GM19328 (cell line): ENCODE measurements around the gene TSEN15.
"Not testable (repeated sequence)": the region's sequence is repeated elsewhere in the genome, so short reads cannot be mapped to it uniquely, and the experiment has no call there.

Experiments used
- ATAC-seq: cut with Tn5 transposase; IDR thresholded peaks from one replicate; pipeline ENCODE4 v1.9.1; 2021; ENCODE audit warnings: mild to moderate bottlenecking, moderate library complexity; ENCODE audit not compliant: unreplicated experiment

Gene TSEN15

DNA sequence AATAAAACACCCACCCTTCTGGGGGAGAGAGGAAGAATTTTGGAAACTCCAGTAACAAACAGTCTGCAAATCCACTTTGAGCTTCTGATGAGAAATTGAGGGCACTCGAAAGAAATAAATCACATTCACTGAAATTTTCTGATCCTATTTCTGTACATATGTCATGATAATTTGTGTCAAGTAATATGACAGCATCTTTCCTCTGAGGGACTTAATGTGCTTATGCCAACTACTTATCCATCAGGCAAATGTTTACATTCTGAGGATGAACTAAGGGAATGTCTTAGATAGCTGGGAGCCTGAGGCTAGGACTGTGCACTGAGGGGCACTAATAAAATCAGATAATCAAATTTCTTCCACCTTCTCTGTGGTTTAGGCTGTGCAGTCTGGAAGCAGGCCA, 44.5 kb downstream of the TSEN15 start:
- ATAC-seq = no peak

DNA sequence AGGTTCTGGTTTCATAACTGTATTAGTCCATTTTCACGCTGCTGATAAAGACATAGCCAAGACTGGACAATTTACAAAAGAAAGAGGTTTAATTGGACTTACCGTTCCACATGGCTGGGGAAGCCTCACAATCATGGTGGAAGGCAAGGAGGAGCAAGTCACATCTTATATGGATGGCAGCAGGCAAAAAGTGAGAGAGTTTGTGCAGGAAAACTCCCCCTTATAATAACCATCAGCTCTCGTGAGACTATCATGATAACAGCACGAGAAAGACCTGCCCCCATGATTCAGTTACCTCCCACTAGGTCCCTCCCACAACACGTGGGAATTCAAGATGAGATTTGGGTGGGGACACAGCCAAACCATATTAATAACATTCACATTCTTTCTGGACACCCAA, 45.0 kb downstream of the TSEN15 start:
- not testable (repeated sequence) for ATAC-seq

DNA sequence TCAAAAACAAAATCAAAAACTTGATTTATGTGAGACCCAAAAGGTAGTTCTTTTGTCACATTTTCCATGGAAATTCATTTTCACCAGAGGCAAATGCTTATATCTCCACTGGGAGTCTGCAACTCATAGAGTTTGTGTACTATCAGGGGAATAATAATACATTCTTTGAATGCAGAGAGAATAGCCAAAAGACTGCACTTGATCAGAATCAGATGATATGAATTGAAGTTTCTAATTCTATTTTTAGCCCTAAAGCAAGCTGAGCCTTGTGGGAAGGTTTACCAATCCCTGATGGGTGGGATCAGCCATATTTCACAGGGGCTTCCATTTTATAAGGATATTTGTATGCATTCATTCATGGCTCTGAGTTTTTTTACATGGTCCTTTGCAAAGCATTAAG, 49.6 kb downstream of the TSEN15 start:
- ATAC-seq = no peak

DNA sequence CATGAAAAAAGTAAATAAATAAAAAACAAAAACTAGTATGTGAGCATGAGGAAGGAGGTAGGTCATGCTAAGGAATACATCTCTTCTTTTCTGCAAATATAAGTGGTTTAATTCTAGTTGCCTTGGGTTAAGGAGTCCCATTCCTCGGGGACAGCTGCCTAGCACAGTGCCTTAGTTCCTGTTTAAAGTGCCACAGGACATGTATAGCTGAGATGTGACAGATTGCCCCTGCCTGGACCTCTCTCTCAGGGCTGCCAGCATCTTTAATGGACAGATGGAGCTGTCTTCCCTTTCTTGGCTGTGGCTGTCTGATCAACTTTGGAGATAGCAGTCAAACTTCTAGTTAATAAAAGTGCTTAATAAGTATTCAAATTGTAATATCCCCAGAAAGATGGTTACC, 50.0 kb downstream of the TSEN15 start:
- ATAC-seq = no peak

DNA sequence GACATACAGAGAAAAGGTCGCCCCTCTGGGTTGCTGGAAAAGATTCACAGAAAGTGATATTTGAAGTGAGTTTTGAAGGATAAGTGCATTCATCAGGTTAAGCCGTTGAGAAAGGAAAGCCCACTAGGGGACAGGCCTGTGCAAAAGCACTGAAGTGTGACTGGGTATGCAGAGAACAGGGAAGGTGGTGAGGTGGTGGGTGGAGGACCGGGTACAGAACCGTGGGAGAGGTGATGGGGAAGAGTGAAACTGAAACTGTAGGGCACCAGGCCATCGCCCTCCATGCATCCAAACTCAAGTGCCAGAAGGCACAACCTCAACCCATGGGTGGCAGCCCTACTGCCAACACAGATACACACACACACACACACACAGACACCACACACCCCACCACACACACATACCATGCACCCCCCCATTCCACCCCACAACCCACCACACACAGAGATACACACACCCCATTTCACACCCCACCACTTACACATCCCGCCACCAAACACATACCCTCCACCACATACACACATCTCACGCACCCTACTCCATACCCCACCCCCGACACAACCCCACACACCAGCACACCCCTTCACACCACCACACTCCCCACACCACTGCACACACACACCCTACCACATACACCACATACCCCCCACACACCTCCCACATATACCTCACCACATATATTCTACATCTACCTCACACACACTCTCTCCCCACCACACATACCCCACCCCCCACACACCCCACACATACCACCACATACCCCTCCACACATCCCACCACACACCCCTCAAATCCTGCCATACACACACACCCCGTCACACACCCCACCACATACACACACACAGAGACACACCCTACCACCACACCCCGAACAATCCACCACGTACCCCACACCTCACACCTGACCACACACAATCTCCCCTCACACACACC, 59.0 kb downstream of the TSEN15 start:
- no peak for ATAC-seq

DNA sequence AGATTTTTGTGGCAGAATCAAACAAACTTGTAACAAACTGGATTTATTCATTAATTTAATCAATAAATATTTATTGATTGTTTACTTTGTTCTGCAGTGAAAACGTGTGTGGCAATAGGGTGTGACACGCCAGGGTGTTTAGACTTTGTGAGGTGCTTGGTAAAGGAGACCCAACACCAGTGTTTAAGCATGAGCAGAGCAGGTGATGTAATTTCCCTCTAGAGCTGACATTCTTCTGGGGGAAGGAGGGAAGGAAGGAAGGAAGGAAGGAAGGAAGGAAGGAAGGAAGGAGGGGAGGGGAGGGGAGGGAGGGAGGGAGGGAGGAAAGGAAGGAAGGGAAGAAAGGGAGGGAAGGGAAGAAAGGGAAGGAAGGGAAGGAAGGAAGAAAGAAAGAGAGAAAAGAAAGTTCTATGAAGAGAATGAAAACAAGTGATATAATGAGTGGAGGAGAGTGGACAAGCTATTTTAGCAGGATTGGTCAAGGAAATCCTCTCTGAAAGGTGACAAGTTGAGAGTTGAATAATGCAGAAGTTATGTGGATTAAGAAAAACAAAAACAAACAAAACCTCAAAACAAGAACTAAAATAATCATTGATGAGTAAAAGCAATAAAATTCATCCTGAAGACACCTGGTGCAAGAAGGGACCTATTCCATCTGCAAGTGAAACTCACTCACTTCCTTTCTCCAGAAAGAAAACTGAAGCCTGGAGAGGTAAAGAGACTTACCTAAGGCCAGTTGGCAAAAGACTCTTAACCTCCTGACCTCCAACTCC, 60.8 kb downstream of the TSEN15 start:
- no peak for ATAC-seq

DNA sequence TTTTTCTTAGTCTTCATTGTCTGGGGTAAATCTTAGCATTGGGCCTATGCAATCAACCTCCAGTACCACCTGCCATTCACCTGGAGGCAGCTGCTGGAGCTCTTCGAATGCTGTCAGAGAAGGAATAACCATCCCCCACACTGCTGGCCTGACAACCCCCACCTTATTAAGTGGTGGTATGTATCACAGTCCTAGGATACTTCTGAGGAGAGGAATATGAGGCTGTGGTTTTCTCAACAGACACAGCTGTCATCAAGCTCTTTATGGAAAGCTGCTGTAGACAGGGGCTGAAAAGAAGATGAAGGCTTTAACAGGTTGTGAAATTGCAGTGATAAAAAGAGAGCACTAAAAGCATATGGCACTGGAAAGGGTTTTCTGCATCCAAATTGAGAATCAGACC, 61.7 kb downstream of the TSEN15 start:
- no peak for ATAC-seq

DNA sequence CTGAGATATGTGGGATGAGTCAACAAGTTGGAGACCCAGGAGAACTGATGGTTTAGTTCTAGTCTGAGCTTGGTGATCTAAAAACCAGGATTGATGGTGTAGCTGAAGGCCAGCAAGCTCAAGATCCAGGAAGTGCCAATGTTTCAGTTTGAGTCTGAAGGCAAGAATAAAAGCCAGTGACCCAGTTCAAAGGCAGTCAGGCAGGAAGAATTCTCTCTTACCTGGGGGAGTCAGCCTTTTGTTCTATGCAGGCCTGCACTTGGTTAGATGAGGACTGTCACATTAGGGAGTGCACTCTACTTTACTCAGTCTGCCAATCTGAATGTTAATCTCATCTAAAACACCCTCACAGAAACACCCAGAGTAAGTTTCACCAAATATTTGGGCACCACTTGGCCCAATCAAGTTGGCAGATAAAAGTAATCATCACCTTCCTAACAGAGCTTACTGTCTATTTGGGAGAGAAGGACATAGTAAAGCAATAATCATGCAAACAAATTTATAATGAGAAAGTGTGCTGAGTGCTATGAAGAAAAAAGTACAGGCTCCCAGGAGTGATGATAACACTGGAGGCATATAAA, 63.4 kb downstream of the TSEN15 start:
- ATAC-seq = no peak

DNA sequence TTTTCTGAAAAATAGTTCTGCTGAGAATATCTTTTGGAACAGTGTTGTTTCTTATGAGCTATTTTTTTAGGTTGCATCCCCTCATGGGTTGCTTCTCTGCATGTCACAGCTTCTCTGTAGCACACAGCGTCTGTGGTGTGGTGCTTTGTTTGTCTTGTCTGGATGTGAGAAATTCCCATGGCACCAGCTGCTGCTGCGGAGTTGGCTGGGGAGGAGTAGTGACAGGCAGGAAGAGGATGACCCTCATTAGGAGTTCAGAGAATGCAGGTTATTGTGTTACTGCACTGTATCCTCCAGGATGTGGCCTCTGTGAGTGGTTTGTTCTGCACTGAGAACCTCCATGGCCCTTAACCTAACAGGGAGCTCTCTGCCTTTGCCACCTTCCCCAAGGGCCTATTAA, 64.8 kb downstream of the TSEN15 start:
- no peak for ATAC-seq

DNA sequence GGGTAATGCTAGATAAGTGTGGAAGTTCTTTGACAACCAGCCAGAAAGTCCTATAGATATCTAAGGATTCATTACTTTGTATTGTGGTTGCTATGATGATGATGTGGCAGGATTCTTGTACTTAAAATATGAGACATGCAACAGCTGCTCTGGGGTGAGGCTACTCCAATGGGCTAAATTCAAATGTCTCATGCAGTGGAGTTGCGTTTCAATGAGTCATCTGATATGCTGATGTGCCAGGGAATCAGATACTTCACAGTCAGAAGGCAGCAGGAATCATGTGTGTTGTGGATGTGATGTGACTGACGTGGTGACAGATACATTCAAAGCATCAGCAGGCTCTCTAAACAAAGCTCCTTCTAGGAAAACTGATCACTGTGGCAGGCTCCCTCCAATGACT, 66.5 kb downstream of the TSEN15 start:
- ATAC-seq = no peak
